NCI-H2227 (cell line): ENCODE data around the gene TMEM134.
"Not testable (repeated sequence)": the region's sequence is repeated elsewhere in the genome, so short reads cannot be mapped to it uniquely, and the experiment has no call there.

Experiments
- DNase-seq: peaks from one replicate; lab custom pipeline; 2025; ENCODE audit not compliant: unreplicated experiment; lab: John Stamatoyannopoulos, UW

Gene TMEM134

DNA sequence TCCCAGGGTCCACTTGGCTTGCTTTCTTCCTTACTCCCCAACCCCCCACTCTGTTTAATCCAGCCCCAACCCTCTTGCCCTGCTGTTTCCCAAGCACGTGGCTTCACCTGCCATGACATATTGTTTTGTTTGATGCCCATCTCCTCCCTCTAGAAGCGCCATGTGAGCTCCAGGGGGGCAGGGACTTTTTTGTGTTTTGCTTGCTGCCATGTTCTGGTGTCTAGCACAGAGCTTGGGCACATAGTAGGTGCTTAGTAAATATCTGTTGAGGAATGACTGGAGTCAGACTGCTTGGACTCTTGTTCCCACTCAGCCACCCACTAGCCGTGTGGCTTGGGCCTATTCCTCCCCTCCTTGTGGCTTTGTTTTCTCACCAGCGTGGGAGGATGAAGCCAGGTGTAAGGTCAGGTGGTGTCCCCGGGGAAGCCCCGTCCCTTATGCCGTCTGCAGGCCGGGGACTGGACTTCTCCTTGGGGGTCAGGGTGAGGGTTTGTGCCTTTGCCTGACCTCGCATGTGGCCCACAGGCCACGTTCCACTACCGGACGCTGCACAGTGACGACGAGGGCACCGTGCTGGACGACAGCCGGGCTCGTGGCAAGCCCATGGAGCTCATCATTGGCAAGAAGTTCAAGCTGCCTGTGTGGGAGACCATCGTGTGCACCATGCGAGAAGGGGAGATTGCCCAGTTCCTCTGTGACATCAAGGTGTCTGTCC lies 17.6 kb upstream of the TMEM134 start:
- DNase-seq = no peak

DNA sequence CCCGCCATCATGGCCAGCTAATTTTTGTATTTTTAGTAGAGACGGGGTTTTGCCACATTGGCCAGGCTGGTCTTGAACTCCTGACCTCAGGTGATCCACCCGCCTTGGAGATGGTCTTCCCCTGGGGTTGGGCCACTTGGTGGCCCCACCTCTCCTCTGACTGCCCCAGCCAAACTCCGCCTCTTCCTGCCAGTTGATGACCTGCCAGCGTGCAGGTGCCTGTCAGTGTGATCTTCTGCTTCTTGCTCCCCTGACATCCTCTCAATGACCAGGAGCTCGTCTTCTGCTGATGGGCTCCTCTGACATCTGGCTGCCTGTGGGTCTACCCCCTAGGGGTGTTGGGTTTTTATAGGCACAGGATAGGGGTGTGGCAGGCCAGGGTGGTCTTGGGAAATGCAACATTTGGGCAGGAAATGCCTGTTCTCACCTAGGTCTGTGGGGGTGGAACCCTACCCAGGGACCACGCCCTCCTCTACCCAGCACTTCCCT lies 16.9 kb upstream of the TMEM134 start:
- not testable (repeated sequence) for DNase-seq

DNA sequence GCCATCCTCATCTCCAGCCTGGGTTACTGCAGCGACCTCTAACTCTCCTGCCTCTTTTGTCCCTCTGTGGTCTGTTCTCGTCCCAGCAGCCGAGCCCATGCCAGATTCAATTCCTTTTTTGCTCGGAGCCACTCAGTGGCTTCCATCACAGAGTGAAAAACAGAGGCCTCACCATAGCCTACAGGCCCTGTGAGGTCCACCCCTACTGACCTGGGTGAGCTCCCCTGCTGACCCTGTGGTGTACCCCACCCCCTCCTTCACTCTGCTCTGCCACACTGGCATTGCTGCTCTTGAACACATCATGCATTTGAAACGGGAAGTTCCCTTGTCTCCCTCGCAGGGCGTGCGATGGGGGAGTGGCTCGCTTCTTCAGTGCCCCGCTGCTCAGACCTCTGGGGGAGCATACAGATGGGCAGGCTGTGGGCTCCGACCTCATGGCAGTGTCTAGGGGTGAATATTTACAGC lies 15.8 kb upstream of the TMEM134 start:
- no peak for DNase-seq

DNA sequence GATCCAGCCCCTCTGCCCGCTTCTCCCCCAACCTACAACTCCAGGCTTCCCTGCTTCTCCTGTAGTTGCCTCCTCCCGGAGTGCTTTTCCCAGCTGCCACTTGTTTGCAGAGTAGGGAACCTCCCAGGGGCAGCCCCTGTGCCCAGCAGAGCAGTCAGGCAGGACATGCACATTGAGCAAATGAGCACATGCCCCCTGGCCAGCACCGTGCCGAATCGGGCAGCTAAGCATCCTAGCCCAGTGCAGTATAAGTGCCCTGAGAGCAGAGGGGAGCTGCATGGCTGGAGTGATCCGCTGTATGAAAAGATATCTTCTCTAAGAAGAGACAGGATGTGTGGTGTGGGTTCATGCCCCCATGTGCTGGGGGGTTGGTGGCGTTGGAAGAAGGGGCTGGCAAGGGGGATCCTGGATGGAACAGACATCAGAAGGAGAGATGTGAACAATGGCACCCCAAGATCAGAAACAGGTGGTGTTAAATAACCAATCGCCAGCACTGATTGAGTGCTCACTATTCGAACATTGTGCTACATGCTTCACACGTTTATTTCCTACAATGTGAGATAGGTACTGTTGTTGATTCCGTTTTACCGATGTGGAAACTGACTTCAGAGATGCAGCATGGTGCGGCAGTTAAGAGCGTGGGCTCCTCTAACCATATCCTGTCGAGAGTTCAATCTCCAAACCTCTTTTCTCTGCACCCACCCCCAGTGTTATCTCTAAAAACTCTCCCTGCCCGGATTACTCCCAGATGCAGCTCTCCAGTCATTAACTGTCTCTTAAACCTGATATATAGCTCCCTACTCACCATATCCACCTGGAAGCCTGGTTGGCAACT lies 15.0 kb upstream of the TMEM134 start:
- no peak for DNase-seq

DNA sequence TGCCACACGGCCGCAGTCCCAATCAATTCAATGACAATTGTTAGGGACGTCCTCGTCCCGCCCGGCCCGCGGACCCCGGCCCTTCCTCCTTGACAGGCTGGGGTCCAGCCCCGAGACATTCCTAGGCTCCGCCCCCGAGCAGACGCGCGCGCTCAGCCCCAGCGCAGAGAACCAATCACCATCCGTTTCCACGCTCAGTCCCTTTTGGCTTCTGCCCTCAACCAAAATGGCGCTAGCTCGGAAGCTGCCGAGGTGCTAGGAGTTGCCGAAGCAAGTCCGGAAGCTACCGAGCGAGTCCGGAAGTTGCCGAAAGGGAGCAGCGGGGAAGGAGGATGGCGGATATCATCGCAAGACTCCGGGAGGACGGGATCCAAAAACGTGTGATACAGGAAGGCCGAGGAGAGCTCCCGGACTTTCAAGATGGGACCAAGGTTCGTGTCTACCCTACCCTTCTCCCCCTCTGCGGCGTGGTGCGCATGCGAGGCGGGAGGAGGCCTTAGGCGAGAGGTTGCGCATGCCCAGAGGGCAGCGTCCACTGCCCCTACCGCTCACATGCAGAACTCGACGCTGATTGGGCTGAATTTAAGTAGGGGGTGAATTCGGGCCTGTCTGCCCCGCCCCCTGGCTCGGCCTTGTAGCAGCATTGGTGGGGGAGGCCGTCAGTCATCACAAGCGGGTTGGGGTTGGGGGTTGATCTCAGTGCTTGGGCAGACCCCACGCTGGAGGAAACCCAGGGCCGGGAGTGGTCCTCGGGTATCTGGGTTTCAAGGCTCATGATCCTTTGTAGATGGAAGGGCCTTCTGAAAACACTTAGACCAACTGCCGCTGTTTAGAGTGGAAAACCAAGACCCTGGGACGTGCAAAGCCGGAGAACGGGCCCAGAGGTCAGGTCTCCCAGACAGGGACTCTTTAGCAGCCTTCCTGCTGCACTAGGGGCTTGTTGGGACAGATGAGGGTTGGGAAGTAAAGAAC lies 14.1 kb upstream of the TMEM134 start, which contains the start of gene AIP:
TSS of gene AIP (plus strand) at position 200 of the 972 bp plus-strand sequence. CDS start at position 333, 133 bp downstream.
- DNase-seq = peak; percentile 99

DNA sequence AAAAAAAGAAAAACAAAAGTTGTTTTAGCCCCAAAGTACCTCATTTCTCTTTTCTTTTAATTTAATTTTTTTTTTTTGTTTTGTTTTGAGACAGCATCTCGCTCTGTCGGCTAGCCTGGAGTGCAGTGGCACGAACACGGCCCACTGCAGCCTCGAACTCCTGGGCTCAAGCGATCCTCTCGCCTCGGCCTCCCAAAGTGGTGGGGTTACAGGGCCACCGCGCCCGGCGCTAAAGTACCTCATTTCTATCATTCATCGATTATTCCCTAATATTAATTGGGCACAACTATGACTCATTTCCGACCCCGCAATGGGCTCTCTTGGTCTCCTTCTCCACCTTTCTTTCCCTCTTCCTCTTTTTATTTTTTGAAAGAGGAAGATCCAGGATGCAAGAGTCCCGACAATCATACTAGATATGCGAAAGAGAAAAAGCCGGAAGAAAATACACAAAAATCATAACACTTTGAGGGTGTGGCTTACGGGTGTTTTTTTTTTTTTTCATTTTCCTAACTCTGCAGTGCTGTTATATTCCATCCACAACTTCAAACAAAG lies 13.3 kb upstream of the TMEM134 start:
- DNase-seq = no peak

DNA sequence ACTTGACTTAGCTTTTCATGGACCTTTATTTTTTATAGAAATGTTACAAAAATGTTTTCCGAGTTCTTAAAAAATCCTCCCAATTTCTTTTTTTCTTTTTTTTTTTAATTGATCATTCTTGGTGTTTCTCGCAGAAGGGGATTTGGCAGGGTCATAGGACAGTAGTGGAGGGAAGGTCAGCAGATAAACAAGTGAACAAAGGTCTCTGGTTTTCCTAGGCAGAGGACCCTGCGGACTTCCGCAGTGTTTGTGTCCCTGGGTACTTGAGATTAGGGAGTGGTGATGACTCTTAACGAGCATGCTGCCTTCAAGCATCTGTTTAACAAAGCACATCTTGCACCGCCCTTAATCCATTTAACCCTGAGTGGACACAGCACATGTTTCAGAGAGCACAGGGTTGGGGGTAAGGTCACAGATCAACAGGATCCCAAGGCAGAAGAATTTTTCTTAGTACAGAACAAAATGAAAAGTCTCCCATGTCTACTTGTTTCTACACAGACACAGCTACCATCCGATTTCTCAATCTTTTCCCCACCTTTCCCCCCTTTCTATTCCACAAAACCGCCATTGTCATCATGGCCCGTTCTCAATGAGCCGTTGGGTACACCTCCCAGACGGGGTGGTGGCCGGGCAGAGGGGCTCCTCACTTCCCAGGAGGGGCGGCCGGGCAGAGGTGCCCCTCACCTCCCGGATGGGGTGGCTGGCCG lies 8.4 kb upstream of the TMEM134 start:
- not testable (repeated sequence) for DNase-seq

DNA sequence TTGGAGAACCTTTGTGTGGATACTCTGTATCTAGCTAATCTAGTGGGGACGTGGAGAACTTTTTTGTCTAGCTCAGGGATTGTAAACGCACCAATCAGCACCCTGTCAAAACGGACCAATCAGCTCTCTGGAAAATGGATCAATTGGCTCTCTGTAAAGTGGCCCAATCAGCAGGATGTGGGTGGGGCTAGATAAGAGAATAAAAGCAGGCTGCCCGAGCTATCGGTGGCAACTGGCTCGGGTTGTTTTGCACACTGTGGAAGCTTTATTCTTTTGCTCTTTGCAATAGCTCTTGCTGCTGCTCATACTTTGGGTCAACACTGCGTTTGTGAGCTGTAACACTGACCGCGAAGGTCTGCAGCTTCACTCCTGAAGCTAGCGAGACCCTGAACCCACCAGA lies 7.6 kb upstream of the TMEM134 start:
- not testable (repeated sequence) for DNase-seq

DNA sequence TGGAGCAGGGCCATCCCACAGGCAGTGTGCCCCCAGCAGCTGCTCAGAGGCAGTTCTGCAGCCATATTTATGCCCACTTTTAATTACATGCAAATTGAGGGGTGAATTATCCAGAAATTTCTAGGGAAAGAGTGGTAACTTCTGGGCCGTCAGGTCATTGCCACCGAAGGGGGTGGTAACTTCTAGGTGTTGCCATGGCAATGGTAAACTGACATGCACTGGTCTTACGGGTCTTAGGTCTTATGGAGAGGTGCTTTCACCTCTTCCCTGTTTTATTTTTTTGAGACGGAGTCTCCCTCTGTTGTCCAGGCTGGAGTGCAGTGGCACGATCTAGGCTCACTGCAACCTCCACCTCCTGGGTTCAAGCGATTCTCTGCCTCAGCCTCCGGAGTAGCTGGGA lies 3.8 kb upstream of the TMEM134 start:
- DNase-seq = no peak

DNA sequence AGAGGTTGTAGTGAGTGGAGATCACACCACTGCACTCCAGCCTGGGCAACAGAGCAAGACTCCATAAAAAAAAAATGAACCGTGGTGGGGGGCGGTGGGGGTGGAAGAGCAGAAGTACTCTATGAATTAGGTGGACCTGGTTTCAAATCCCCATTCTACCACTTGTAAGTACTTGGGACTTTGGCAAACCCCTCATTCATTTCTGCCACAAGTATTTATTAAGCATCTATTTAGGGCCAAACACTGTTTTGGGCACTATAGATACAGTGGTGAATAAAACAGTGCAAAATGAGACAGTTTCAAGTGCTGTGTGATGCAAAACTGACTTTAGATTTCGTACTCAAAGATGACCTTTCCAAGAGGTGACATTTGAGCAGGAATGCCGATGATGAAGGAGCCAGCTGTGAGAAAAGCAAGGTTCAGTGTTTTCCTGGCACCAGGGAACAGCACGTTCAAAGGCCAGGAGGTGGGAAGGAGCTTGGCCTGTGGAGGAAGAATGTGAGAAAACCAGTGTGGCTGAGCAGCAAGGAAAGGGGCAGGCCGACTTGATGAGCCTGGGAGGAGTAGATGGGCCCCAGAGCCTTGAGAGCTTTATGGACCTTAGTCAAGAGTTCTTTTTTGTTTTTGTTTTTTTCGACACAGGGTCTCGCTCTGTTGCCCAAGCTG lies 1.4 kb upstream of the TMEM134 start:
- no peak for DNase-seq

DNA sequence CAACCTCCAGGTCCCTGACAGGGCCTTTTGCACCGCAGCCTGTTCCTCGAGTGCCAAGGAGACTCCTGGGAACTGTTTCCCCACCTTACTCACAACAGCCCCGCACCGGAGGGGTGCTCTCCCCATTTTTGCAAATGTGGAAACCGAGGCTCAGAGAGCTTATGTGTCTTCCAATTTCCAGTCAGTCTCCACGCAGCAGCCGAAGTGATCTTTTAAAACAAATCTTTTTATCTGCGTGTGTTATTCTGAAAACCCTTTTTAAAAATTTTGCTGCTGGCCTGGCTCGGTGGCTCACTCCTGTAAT lies 409 bp upstream of the TMEM134 start:
- DNase-seq = no peak

DNA sequence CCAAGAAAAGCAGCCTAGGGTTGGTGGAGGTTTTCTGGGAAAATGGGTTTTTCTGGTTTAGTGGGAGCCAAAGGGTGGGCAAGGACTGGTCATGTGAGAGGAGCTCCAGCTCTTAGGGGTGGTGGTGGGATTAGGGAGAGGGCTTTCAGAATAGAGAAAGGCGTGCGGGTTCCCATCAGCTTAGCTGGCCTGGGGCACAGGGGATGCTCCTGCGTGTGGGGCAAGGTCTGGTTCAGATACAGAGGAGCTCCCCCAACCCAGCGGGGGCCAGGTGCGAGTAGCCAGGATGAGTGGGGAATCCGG lies 644 bp downstream of the TMEM134 start:
- DNase-seq = no peak

DNA sequence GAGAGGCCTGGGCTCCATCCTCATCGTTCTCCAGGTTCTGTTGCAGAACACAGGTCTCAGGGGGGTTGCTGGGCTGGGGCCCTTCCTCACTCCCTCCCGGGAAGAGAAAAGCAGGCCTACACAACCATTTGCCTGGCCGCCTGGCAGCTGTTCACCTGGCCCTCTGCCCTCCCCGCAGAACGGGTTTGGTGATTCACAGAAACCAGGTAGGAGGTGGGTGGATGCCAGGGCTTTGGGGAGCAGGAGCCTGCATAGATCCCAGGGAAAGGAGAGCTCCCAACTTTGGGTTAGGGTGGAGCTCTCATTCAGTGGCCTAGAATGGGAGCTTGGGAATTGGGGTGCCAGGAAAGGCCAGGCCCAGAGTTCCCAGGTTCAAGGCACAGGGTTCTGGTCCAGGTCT lies 995 bp downstream of the TMEM134 start:
- DNase-seq = no peak

DNA sequence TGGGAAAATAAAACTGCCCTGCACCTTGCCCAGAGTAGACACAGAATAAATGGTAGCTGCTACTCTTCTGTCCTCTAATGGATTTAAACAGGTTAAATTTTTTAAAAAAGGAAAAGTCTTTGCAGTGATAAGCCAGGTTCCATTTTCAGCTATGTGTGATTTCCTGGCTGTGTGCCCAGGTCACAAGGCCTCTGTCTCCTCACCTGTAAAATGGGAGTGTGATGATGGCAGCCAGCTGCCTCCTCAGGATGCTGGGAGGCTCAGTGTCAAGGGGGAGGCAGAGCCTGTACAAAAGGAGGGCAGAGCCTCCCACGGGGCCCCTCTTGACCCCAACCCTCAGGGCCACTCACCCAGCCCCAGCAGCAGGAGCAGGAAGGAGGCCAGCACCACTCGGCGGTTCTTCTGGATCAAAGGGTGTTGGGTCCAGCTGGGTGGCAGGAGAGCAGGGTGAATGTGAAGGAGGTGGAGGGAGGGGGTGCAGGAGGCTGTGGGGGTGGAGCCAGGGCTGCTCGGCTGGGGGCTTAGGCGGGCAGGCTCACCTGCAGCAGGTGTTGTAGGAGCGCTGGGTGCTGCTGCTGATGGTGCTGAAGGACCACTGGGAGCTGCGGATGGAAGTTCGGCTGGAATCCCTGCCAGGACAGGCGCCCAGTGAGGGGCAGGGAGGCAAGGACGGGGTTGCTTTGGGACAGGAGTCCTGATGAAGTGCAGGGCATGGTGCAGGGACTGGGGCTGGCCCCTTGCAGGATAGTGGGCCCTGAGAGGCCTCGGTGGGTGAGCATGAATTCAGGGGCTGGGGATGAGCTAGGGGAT lies 1.9 kb downstream of the TMEM134 start:
- no peak for DNase-seq

DNA sequence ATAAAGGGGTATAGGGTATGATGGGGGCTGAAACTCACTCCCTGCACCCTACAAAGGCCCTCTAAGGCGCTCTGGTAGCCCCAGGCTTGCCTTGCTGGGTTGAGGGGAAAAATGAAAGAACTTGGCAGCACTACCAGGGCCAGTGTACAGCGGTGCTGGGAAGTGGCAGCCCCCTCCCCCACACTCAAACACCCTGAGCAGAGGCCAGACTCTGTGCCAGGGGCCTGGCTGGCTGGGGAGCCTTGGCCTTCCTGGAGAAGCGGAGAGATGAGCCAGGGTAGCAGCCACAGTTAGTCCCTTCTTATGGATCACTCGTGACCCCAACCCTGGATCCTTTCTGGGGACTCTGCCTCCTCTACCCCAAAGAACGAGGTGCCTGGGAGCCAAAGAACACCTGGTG lies 2.7 kb downstream of the TMEM134 start:
- no peak for DNase-seq

DNA sequence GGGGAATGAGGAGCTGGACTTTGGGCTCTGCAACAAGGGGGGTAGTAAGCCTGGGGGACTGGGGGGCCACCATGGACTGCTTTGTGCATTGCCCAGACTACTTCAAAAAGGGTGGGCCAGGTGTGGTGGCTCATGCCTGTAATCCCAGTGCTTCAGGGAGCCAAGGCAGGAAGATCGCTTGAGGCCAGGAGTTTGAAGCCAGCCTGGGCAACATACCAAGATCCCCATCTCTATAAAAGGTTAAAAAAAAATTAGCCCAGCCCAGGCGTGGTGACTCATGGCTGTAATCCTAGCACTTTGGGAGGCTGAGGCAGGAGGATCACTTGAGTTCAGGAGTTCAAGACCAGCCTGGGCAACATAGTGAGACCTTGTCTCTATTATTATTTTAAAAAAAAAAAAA lies 3.5 kb downstream of the TMEM134 start:
- DNase-seq = not testable (repeated sequence)

DNA sequence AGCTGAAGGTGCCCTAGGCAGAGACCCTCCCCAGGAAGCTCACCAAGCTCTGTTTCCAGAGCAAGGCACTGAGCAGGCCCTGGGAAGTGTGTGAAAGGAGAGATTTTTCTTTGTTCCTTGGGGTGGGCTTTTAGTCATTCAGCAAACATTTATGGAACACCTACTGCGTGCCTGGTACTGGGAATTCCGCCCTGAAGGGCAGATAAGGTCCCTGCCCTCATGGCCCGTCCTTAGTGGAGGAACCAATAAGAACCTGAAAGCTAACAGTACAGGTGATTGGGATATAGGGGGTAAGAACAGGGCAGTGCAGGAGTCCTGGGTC lies 3.9 kb downstream of the TMEM134 start:
- DNase-seq = no peak

DNA sequence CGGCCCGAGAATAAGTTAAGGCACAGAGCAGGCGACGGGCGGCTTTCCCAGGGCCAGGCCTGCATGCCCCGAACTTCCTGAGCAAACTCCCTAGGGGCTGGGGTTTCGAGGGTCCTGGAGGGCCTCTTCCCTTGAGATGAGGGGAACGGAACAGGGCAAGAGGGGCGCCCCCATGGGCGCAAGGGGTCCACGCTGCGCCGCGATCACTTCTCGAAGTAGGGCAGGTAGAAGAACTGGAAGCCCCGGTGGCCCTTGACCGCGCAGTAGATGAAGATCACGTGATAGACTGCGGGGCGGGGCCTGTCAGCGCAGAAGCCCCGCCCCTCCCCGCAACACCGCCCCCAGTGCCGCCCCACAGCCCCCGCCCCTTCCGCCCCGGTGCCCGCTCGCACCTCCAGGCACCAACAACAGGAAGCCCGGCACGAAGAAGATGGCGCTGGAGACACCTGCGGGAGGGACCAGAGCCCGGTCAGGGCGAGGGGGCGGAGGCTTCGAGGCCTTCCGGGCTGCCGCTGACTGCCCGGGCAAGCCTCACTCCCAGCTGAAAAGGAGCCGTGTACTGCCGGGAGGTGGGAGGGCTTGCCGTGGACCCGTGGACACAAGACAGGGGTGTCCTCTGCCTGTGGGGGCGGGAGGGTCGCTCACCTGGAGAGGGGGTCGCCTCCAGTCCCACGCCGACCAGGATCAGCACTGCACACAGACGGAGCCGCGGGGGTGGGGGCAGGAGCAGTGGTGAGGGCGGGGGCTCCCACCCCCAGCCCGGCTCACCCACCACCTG lies 4.5 kb downstream of the TMEM134 start:
- peak; percentile 55 for DNase-seq
